ENCODE results near the gene DIAPH2.

Gene DIAPH2

DNA sequence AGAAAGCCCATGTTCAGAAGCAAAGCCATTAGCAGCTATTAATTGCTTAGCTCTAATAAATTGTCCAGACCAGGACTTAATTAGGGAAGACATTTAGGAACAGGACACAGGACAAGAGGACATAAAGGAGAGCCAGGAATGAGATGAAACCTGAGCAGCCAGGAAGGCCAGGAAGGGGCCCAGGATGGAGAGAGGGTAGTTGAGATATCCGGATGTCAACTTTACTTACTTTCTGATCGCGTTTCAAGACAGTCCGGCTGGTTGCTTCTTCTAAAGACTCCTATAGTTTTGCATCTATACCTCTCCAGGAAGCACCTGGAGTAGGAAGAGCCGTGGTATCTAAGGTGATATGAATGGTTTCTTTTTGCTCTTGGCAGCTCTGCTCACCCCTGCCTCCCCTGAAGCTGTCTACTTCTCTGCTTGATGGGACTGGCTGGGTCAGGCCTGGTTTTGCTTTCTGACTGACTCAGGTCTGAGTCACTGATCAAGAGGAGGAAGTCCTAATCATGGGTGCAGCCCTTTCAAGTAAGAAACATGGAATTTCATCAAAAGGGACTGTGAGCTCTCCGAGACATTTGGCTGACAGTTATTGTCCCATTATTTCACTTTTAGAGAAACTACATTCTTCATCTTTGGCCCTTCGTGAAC is 932.4 kb downstream of the DIAPH2 start:
- no peak for DNase-seq

- DNase-seq, result no peak
These were observed 934.9 kb downstream of the DIAPH2 start for GRCh38 chrX:97619499-97619898.

DNA sequence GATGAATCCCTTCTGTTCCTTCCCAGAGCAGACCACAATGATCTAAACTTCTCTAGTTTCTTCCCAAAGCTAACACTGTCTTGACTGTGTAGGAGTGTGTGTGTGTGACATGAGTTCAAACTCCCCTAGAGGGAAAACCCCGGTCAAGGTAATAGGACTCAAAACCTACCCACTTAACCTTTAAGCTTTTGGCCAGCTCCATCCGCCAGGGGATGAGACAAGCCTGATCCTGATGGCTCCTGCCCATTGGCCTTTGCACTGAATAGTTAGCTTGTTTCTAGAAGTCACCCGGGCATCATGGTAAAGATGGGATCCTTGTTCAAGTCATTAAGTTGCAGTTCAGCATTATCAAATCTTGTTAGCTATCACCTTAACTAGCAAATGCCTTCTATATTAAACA is 937.5 kb downstream of the DIAPH2 start:
- DNase-seq, result no peak

- DNase-seq, result no peak
These were observed 943.7 kb downstream of the DIAPH2 start for GRCh38 chrX:97628326-97628725.

GRCh38 chrX:97628807-97629596 is 944.4 kb downstream of the DIAPH2 start:
- no peak for DNase-seq

GRCh38 chrX:97629597-97629985 is 944.9 kb downstream of the DIAPH2 start:
- no peak for DNase-seq

GRCh38 chrX:97633798-97634197 is 949.2 kb downstream of the DIAPH2 start:
- no peak for DNase-seq

- no peak for DNase-seq
These were observed 952.0 kb downstream of the DIAPH2 start for GRCh38 chrX:97636473-97637140.

- no peak for DNase-seq
These were observed 952.6 kb downstream of the DIAPH2 start for GRCh38 chrX:97637289-97637688.

DNA sequence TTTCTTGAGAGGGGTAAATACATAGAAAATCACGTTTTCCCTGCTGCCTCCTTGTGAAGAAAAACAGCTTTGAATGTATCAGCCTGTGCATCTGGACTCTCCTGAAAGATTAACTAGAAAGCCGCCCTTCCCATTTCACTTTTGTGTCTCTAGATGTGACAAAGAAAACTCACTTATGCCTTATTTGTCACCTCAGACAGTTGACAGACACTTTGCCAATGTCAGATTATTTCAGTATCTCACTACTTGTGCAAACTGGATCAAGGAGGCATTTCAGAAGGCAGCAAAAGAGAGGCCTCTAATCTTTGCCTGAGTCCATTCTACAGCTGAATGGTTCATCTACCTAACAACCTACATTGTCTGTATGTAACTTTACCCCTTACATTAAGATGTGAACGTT is 954.0 kb downstream of the DIAPH2 start:
- DNase-seq, result no peak

DNA sequence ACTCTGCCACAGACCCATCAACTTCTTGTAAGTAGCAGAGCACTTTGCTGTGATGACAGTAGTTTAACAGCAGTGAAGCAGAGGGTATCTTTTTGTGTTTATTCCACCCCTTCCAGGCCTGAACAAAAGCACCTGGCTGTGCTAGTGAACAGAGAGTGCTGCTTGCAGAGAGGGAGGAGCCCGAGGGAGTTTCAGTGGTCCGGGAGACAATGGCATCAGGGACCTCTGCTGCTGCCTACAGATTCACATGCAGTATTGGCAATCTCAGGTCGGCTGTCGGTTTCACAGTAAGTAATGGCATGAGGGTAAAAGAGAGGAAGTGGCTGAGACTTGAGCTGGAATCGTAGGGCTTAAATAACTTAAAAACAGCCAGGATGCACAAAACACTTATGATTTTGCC is 954.9 kb downstream of the DIAPH2 start:
- no peak for DNase-seq
